ENCODE data around the gene FOXP1. TPM values are rescaled to one million over a fixed set of nuclear protein-coding genes. Genes with fewer than 3 reads are reported as not detected.
A peak's percentile ranks its signal among the peaks of the same experiment; 100 is the strongest.

FOXP1 gene
- total and polyA plus RNA-seq, 7 experiments from 2014 or later = 104 to 537 (median 444) TPM

GRCh38 chr3:71153713-71154112, 429.8 kb downstream of the FOXP1 start:
- peak overlapping the region in 8 of 9 donors; percentile 40 to 80 (median 59) for H3K27ac Mint-ChIP-seq
- H3K36me3 Mint-ChIP-seq = peaks cover 5 to 46% (median 21%) of the 10 kb centered on the region in 5 donors
- intact Hi-C loops (cut with micrococcal nuclease) = loop anchor here in 1 of 2 donors (1.0 to 5.0 kb wide), 2 partner anchors 9 to 359 kb away; no protein-coding TSS in a partner anchor

GRCh38 chr3:71152892-71153265, 430.6 kb downstream of the FOXP1 start:
- intact Hi-C loops (cut with micrococcal nuclease) = loop anchor here in 1 of 2 donors (1.0 to 5.0 kb wide), 2 partner anchors 9 to 359 kb away; no protein-coding TSS in a partner anchor
- POLR2A ChIA-PET = interaction anchor here (0.5 to 1.2 kb wide), 4 partner anchors 137 to 354 kb away, joined by 3 to 6 read pairs (median 4); no protein-coding TSS in a partner anchor

More at GRCh38 chr3:71153713-71154112, 429.8 kb downstream of the FOXP1 start:
- ATAC-seq = no peak
- H3K27me3 Mint-ChIP-seq = peaks cover 0 to 2% (median 0%) of the 10 kb centered on the region in 5 donors
- peaks cover 0 to 38% of the 10 kb centered on the region in 2 donors for H3K4me1 ChIP-seq (ENCODE audit: control insufficient read depth in 2 of 2, insufficient read depth in 2 of 2, low read length in 2 of 2)
- POLR2A ChIA-PET = interaction anchor here (0.5 to 0.7 kb wide), 2 partner anchors 54 to 353 kb away, joined by 3 to 5 read pairs; no protein-coding TSS in a partner anchor
- peak overlapping the region in 1 of 10 donors; percentile 12 for H3K4me3 Mint-ChIP-seq
- no peak overlapping the region for H3K4me3 ChIP-seq (ENCODE audit: low read length)
- peaks cover 14 to 97% (median 91%) of the 10 kb centered on the region in 7 donors for H3K4me1 Mint-ChIP-seq
- no peaks in the 10 kb centered on the region for H3K27me3 ChIP-seq (ENCODE audit: control insufficient read depth in 2 of 2, insufficient read depth in 2 of 2, low read length in 2 of 2)
- H3K27ac ChIP-seq (ENCODE audit: low read depth, low read length) = no peak overlapping the region
- CTCF ChIA-PET = no interaction called here
- H3K36me3 ChIP-seq (ENCODE audit: control insufficient read depth in 2 of 3, insufficient read depth in 3 of 3, low read length in 3 of 3) = peaks cover 0 to 6% (median 0%) of the 10 kb centered on the region in 3 experiments
- H3K9me3 Mint-ChIP-seq = peaks cover 0 to 1% (median 0%) of the 10 kb centered on the region in 11 donors
- H3K9me3 ChIP-seq (ENCODE audit: control insufficient read depth in 2 of 3, low read length in 3 of 3) = no peaks in the 10 kb centered on the region
- no peak for DNase-seq

GRCh38 chr3:71152039-71152891, 431.3 kb downstream of the FOXP1 start:
- ATAC-seq (no peak), DNase-seq (no peak)
- Histone ChIP-seq H3K9me3 (ENCODE audit: control insufficient read depth in 2 of 3, low read length in 3 of 3) (no peaks in the 10 kb centered on the region), H3K4me3 (ENCODE audit: low read length) (no peak overlapping the region), H3K27me3 (ENCODE audit: control insufficient read depth in 2 of 2, insufficient read depth in 2 of 2, low read length in 2 of 2) (no peaks in the 10 kb centered on the region), H3K27ac (ENCODE audit: low read depth, low read length) (no peak overlapping the region), H3K4me1 (ENCODE audit: control insufficient read depth in 2 of 2, insufficient read depth in 2 of 2, low read length in 2 of 2) (peaks cover 0 to 36% of the 10 kb centered on the region in 2 donors), H3K36me3 (ENCODE audit: control insufficient read depth in 2 of 3, insufficient read depth in 3 of 3, low read length in 3 of 3) (peaks cover 0 to 6% (median 0%) of the 10 kb centered on the region in 3 experiments)
- intact Hi-C loops (cut with micrococcal nuclease) = loop anchor here in 1 of 2 donors (5.0 kb wide), 1 partner anchor 360 kb away; no protein-coding TSS in a partner anchor
- peaks cover 14 to 92% (median 85%) of the 10 kb centered on the region in 7 donors for H3K4me1 Mint-ChIP-seq
- ChIA-PET POLR2A (interaction anchor here (0.5 to 1.2 kb wide), 2 partner anchors 141 to 344 kb away, joined by 3 to 6 read pairs; no protein-coding TSS in a partner anchor), CTCF (interaction anchor here (0.6 kb wide), 1 partner anchor 166 kb away, joined by 3 read pairs; no protein-coding TSS in a partner anchor)
- peaks cover 0 to 2% (median 0%) of the 10 kb centered on the region in 5 donors for H3K27me3 Mint-ChIP-seq
- H3K4me3 Mint-ChIP-seq = peak overlapping the region in 6 of 10 donors; percentile 6 to 32 (median 16)
- peaks cover 4 to 41% (median 18%) of the 10 kb centered on the region in 5 donors for H3K36me3 Mint-ChIP-seq
- H3K27ac Mint-ChIP-seq = peak overlapping the region in 8 of 9 donors; percentile 25 to 93 (median 80)
- no peaks in the 10 kb centered on the region for H3K9me3 Mint-ChIP-seq

More at GRCh38 chr3:71152892-71153265, 430.6 kb downstream of the FOXP1 start:
- H3K4me1 ChIP-seq (ENCODE audit: control insufficient read depth in 2 of 2, insufficient read depth in 2 of 2, low read length in 2 of 2) = peaks cover 0 to 38% of the 10 kb centered on the region in 2 donors
- H3K27ac ChIP-seq (ENCODE audit: low read depth, low read length) = no peak overlapping the region
- Mint-ChIP-seq H3K36me3 (peaks cover 5 to 42% (median 22%) of the 10 kb centered on the region in 5 donors), H3K4me3 (peak overlapping the region in 4 of 10 donors; percentile 12 to 41 (median 28)), H3K9me3 (peaks cover 0 to 1% (median 0%) of the 10 kb centered on the region in 11 donors), H3K27me3 (peaks cover 0 to 2% (median 0%) of the 10 kb centered on the region in 5 donors), H3K27ac (peak overlapping the region in 8 of 9 donors; percentile 25 to 93 (median 76)), H3K4me1 (peaks cover 14 to 94% (median 87%) of the 10 kb centered on the region in 7 donors)
- no peak overlapping the region for H3K4me3 ChIP-seq (ENCODE audit: low read length)
- no peak for ATAC-seq
- H3K36me3 ChIP-seq (ENCODE audit: control insufficient read depth in 2 of 3, insufficient read depth in 3 of 3, low read length in 3 of 3) = peaks cover 0 to 6% (median 0%) of the 10 kb centered on the region in 3 experiments
- H3K27me3 ChIP-seq (ENCODE audit: control insufficient read depth in 2 of 2, insufficient read depth in 2 of 2, low read length in 2 of 2) = no peaks in the 10 kb centered on the region
- no peaks in the 10 kb centered on the region for H3K9me3 ChIP-seq (ENCODE audit: control insufficient read depth in 2 of 3, low read length in 3 of 3)
- DNase-seq = no peak
- CTCF ChIA-PET = interaction anchor here (0.6 kb wide), 1 partner anchor 165 kb away, joined by 3 read pairs; no protein-coding TSS in a partner anchor

GRCh38 chr3:71149959-71150954, 433.3 kb downstream of the FOXP1 start:
- CTCF ChIA-PET = no interaction called here
- Mint-ChIP-seq H3K4me3 (peak overlapping the region in 7 of 10 donors; percentile 15 to 58 (median 45)), H3K4me1 (peaks cover 14 to 92% (median 85%) of the 10 kb centered on the region in 7 donors), H3K27ac (peak overlapping the region in 8 of 9 donors; percentile 40 to 93 (median 86)), H3K9me3 (peaks cover 0 to 1% (median 0%) of the 10 kb centered on the region in 11 donors), H3K27me3 (peaks cover 0 to 2% (median 0%) of the 10 kb centered on the region in 5 donors), H3K36me3 (peaks cover 0 to 40% (median 10%) of the 10 kb centered on the region in 5 donors)
- peak overlapping the region; percentile 42 for H3K27ac ChIP-seq (ENCODE audit: low read depth, low read length)
- POLR2A ChIA-PET = interaction anchor here (0.7 kb wide), 1 partner anchor 14 kb away, joined by 4 read pairs; no protein-coding TSS in a partner anchor
- no peaks in the 10 kb centered on the region for H3K9me3 ChIP-seq (ENCODE audit: control insufficient read depth in 2 of 3, low read length in 3 of 3)
- no peak overlapping the region for H3K4me3 ChIP-seq (ENCODE audit: low read length)
- H3K36me3 ChIP-seq (ENCODE audit: control insufficient read depth in 2 of 3, insufficient read depth in 3 of 3, low read length in 3 of 3) = peaks cover 0 to 6% (median 0%) of the 10 kb centered on the region in 3 experiments
- DNase-seq (peak in 2 of 9 donors; percentile 22 to 24), ATAC-seq (peak; percentile 65)
- H3K4me1 ChIP-seq (ENCODE audit: control insufficient read depth in 2 of 2, insufficient read depth in 2 of 2, low read length in 2 of 2) = peaks cover 0 to 29% of the 10 kb centered on the region in 2 donors
- intact Hi-C loops (cut with micrococcal nuclease) = loop anchor here in 1 of 2 donors (2.0 to 5.0 kb wide), 3 partner anchors 17 to 362 kb away; no protein-coding TSS in a partner anchor
- no peaks in the 10 kb centered on the region for H3K27me3 ChIP-seq (ENCODE audit: control insufficient read depth in 2 of 2, insufficient read depth in 2 of 2, low read length in 2 of 2)

GRCh38 chr3:71148455-71149060, 435.0 kb downstream of the FOXP1 start:
- H3K4me3 ChIP-seq (ENCODE audit: low read length) = no peak overlapping the region
- no peak overlapping the region for H3K27ac ChIP-seq (ENCODE audit: low read depth, low read length)
- peak overlapping the region in 8 of 9 donors; percentile 37 to 91 (median 74) for H3K27ac Mint-ChIP-seq
- peak overlapping the region in 2 of 10 donors; percentile 3 to 7 for H3K4me3 Mint-ChIP-seq
- H3K27me3 Mint-ChIP-seq = peaks cover 0 to 2% (median 0%) of the 10 kb centered on the region in 5 donors
- no peaks in the 10 kb centered on the region for H3K9me3 ChIP-seq (ENCODE audit: control insufficient read depth in 2 of 3, low read length in 3 of 3)
- H3K36me3 Mint-ChIP-seq = peaks cover 0 to 37% (median 12%) of the 10 kb centered on the region in 5 donors
- peaks cover 0 to 6% (median 0%) of the 10 kb centered on the region in 3 experiments for H3K36me3 ChIP-seq (ENCODE audit: control insufficient read depth in 2 of 3, insufficient read depth in 3 of 3, low read length in 3 of 3)
- POLR2A ChIA-PET = interaction anchor here (0.7 to 1.0 kb wide), 2 partner anchors 17 to 30 kb away, joined by 3 to 5 read pairs; no protein-coding TSS in a partner anchor
- peaks cover 0 to 1% (median 0%) of the 10 kb centered on the region in 11 donors for H3K9me3 Mint-ChIP-seq
- DNase-seq (no peak), ATAC-seq (no peak)
- H3K4me1 ChIP-seq (ENCODE audit: control insufficient read depth in 2 of 2, insufficient read depth in 2 of 2, low read length in 2 of 2) = peaks cover 0 to 29% of the 10 kb centered on the region in 2 donors
- H3K27me3 ChIP-seq (ENCODE audit: control insufficient read depth in 2 of 2, insufficient read depth in 2 of 2, low read length in 2 of 2) = no peaks in the 10 kb centered on the region
- peaks cover 14 to 89% (median 82%) of the 10 kb centered on the region in 7 donors for H3K4me1 Mint-ChIP-seq
- CTCF ChIA-PET = no interaction called here
- intact Hi-C loops (cut with micrococcal nuclease) = no loop called here

Data from naive thymus-derived CD4-positive, alpha-beta T cell (primary cell).